ENCODE measurements around the gene RFX6. TPM values are rescaled to one million over a fixed set of nuclear protein-coding genes. Genes with fewer than 3 reads are reported as not detected.

Gene RFX6, protein sequence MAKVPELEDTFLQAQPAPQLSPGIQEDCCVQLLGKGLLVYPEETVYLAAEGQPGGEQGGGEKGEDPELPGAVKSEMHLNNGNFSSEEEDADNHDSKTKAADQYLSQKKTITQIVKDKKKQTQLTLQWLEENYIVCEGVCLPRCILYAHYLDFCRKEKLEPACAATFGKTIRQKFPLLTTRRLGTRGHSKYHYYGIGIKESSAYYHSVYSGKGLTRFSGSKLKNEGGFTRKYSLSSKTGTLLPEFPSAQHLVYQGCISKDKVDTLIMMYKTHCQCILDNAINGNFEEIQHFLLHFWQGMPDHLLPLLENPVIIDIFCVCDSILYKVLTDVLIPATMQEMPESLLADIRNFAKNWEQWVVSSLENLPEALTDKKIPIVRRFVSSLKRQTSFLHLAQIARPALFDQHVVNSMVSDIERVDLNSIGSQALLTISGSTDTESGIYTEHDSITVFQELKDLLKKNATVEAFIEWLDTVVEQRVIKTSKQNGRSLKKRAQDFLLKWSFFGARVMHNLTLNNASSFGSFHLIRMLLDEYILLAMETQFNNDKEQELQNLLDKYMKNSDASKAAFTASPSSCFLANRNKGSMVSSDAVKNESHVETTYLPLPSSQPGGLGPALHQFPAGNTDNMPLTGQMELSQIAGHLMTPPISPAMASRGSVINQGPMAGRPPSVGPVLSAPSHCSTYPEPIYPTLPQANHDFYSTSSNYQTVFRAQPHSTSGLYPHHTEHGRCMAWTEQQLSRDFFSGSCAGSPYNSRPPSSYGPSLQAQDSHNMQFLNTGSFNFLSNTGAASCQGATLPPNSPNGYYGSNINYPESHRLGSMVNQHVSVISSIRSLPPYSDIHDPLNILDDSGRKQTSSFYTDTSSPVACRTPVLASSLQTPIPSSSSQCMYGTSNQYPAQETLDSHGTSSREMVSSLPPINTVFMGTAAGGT
- total RNA-seq = not detected
- not detected for polyA plus RNA-seq (2013, experiment 1 of 2)
- polyA plus RNA-seq (2013, experiment 2 of 2) = not detected
- total RNA-seq = 0 to 0.13 (median 0) reads per million in 172 experiments

DNA sequence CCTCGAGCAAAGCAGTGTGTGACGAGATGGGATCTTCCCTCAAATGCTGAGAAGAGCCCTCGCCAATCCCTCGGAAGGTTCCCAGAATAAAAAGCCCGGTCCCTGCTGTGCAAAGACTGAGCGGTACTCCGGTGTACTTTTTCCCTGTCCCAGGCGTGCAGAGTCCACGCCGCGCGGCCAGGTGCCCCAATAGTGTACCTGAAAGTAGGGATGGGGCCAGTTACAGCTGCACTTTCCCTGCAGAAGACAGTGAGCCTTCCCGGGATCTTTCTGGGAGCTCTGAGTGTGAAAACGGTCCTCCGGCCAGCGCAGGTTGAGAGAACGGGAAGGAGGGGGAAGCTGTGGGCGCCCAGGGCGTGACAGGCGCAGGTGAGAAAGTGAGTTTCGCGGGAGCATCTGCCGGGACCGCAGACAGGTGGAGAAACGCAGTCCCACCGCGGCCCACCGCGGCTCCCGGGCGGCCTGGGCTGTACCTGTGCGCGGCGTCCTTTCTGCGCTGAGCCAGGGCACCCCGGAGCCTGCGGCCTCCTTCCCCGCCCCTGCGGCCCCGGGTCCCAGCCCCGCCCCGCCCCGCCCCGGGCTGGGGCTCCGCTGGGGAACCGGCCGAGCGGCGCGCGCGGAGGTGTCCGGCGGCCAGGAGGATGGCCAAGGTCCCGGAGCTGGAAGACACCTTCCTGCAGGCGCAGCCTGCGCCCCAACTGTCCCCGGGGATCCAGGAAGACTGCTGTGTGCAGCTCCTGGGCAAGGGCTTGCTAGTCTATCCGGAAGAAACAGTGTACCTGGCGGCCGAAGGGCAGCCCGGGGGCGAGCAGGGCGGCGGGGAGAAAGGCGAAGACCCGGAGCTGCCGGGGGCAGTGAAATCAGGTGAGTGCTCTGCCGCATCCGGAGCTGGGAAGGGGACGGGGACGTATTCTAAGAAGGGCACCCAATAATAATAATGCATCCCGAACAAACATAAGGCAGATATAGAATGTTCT, at the start of gene RFX6:
RFX6 (plus strand) TSS at position 608 of the 977 bp plus-strand sequence; CDS start at position 642, 34 bp downstream.
- Mint-ChIP-seq H3K9me3 (peaks cover 3% of the 10 kb centered on the region), H3K36me3 (ENCODE audit: low read depth) (no peaks in the 10 kb centered on the region), H3K4me1 (ENCODE audit: low read depth) (peaks cover 8% of the 10 kb centered on the region), H3K27me3 (peaks cover 64% of the 10 kb centered on the region), H3K4me3 (no peak within 1 kb of the TSS), H3K27ac (no peak within 1 kb of the TSS)
- H3K9me3 ChIP-seq (ENCODE audit: control insufficient read depth in 1 of 2, insufficient read depth in 1 of 2, low read length in 2 of 2) = peaks cover 0 to 13% of the 10 kb centered on the region in 2 experiments
- ATAC-seq (ENCODE audit: poor library complexity) (no peak), DNase-seq (peak in 1 of 14 experiments; percentile 7)
- ChIA-PET CTCF (no interaction called here), POLR2A (no interaction called here)
- H3K4me1 ChIP-seq (ENCODE audit: insufficient read depth, low read length) = peaks cover 8% of the 10 kb centered on the region
- TF ChIP-seq, protein P1, sequence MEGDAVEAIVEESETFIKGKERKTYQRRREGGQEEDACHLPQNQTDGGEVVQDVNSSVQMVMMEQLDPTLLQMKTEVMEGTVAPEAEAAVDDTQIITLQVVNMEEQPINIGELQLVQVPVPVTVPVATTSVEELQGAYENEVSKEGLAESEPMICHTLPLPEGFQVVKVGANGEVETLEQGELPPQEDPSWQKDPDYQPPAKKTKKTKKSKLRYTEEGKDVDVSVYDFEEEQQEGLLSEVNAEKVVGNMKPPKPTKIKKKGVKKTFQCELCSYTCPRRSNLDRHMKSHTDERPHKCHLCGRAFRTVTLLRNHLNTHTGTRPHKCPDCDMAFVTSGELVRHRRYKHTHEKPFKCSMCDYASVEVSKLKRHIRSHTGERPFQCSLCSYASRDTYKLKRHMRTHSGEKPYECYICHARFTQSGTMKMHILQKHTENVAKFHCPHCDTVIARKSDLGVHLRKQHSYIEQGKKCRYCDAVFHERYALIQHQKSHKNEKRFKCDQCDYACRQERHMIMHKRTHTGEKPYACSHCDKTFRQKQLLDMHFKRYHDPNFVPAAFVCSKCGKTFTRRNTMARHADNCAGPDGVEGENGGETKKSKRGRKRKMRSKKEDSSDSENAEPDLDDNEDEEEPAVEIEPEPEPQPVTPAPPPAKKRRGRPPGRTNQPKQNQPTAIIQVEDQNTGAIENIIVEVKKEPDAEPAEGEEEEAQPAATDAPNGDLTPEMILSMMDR (IDR thresholded peaks at IDR 0.05) = no peak
- H3K36me3 ChIP-seq (ENCODE audit: insufficient read depth, low read length) = no peaks in the 10 kb centered on the region
- peaks cover 27 to 35% of the 10 kb centered on the region in 2 experiments for H3K27me3 ChIP-seq (ENCODE audit: control insufficient read depth in 1 of 2, insufficient read depth in 2 of 2, low read length in 2 of 2)
- H3K4me3 ChIP-seq (ENCODE audit: low read length) = no peak within 1 kb of the TSS
- intact Hi-C loops (cut with DNase I, micrococcal nuclease) = no loop called here
- H3K27ac ChIP-seq (ENCODE audit: low read depth in 1 of 2, low read length in 2 of 2) = no peak within 1 kb of the TSS

DNA sequence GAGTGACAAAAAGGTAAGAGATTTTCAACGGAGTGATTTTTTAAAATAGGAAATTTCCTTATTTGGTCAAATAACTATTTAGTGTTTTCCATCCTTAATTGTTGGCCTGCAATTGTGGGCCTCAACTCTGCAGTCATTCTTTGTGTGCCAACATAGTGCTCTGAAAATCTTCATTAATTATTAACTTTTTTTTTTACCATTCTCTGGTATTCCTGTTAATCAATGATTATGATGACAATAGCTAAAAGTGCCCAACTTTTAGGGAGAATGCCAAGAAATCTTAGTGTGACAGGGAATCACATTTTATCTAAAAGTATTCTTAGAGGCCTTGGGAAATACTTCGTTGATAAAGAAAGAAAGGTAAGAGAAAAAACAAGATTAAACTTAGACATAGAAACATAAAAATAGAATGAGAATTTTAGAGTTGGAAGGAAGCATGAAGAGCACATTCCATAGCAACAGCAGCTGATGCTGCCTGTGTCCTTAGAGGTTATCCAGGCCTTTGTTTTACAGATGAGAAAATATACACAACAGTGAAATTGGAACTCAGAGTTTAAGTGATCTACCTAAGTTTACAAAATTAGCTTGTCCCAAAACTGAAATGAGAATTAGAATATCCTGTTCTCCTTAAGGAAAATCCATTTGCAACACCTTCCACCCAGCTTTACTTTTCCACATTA, 49.3 kb upstream of the RFX6 start:
- Histone ChIP-seq H3K36me3 (ENCODE audit: insufficient read depth, low read length) (no peaks in the 10 kb centered on the region), H3K4me3 (ENCODE audit: low read length) (no peak overlapping the region), H3K27ac (ENCODE audit: low read depth in 1 of 2, low read length in 2 of 2) (no peak overlapping the region), H3K9me3 (ENCODE audit: control insufficient read depth in 1 of 2, insufficient read depth in 1 of 2, low read length in 2 of 2) (no peaks in the 10 kb centered on the region), H3K4me1 (ENCODE audit: insufficient read depth, low read length) (no peaks in the 10 kb centered on the region), H3K27me3 (ENCODE audit: control insufficient read depth in 1 of 2, insufficient read depth in 2 of 2, low read length in 2 of 2) (no peaks in the 10 kb centered on the region)
- CTCF ChIA-PET = no interaction called here
- H3K27ac Mint-ChIP-seq = no peak overlapping the region
- H3K4me3 Mint-ChIP-seq = no peak overlapping the region
- POLR2A ChIA-PET = no interaction called here
- TF ChIP-seq, protein P1 (IDR thresholded peaks at IDR 0.05) = no peak
- peaks cover 12% of the 10 kb centered on the region for H3K9me3 Mint-ChIP-seq
- ATAC-seq (ENCODE audit: poor library complexity) (no peak), DNase-seq (no peak)
- H3K27me3 Mint-ChIP-seq = no peaks in the 10 kb centered on the region
- intact Hi-C loops (cut with DNase I, micrococcal nuclease) = no loop called here
- no peaks in the 10 kb centered on the region for H3K4me1 Mint-ChIP-seq (ENCODE audit: low read depth)
- no peaks in the 10 kb centered on the region for H3K36me3 Mint-ChIP-seq (ENCODE audit: low read depth)
